DOHH2 (cell line): Measurements from ENCODE around the gene IFT43.

Experiments
- EZH2phosphoT487 ChIP-seq: fragments of 200-600 bp; sonication (generic); IDR thresholded peaks from 2 replicates; pipeline ENCODE4 v1.6.1; 2017; ENCODE audit warnings: borderline replicate concordance, mild to moderate bottlenecking, antibody characterized with exemption, low read length, moderate library complexity, mixed read lengths
- TF ChIP-seq, protein P1 (sequence below): fragments of 200-600 bp; sonication (generic); IDR thresholded peaks from one replicate; pipeline ENCODE4 v1.5.1; 2014; ENCODE audit warnings: antibody characterized with exemption, mild to moderate bottlenecking, low read depth, low read length; ENCODE audit not compliant: poor library complexity, severe bottlenecking

DNA sequence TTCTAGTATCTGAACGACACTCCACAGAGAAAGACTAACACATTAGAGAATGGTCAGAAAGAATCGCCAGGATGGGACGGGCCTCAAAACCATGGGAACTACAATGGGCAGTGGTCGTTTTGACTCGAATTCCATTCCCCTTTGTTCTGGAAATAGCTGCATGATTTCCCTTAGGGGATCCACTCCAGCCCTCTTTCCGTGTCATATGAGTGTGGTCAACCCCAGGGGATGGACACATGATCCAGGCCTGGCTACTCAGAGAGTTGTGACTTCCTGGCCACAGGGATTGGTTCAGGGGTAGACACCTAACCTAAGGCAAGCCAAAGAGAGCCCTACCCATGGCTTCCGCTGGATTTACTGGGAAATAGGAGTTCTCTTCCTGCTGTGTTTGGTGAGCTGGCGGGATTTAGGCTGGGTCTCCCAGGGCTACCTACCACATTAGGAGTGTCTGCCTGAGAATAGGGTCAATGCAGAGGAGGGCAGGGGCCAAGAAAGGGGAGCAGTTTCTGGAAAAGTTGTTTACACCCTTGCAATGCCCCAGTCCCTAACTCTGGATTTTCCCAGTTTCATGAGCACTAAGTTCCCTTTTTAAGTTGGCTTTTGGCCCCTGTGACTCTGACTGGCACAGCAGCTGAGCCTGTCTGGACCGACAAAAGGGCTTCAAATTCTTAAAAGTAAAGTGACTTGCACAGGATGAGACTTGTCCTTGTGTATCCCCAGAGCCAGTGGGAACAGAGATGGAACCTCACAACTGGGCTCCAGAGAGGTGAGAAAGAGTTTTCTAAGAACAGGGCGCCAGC is 138.1 kb downstream of the IFT43 start:
- TF ChIP-seq, protein P1, sequence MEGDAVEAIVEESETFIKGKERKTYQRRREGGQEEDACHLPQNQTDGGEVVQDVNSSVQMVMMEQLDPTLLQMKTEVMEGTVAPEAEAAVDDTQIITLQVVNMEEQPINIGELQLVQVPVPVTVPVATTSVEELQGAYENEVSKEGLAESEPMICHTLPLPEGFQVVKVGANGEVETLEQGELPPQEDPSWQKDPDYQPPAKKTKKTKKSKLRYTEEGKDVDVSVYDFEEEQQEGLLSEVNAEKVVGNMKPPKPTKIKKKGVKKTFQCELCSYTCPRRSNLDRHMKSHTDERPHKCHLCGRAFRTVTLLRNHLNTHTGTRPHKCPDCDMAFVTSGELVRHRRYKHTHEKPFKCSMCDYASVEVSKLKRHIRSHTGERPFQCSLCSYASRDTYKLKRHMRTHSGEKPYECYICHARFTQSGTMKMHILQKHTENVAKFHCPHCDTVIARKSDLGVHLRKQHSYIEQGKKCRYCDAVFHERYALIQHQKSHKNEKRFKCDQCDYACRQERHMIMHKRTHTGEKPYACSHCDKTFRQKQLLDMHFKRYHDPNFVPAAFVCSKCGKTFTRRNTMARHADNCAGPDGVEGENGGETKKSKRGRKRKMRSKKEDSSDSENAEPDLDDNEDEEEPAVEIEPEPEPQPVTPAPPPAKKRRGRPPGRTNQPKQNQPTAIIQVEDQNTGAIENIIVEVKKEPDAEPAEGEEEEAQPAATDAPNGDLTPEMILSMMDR, result no peak
- no peak for TF ChIP-seq EZH2phosphoT487
